GM12874 (cell line): Measurements from ENCODE around the gene STPG2.

Source experiments
- CTCF ChIP-seq: IDR thresholded peaks from 2 replicates; pipeline ENCODE4 v1.5.1; 2011; ENCODE audit warnings: low read depth, mild to moderate bottlenecking, control low read depth, low read length, moderate library complexity; ENCODE audit not compliant: insufficient read depth

Gene STPG2

GRCh38 chr4:98143001-98143899 lies at the start of gene STPG2:
STPG2 (minus strand) TSS chr4:98143476.
- peak; percentile 61 for TF ChIP-seq CTCF

- TF ChIP-seq CTCF, result no peak
Observed at GRCh38 chr4:98185279-98185678, 42.0 kb upstream of the STPG2 start.

GRCh38 chr4:98181809-98182208 lies 38.5 kb upstream of the STPG2 start:
- no peak for TF ChIP-seq CTCF

GRCh38 chr4:98179951-98180350 lies 36.7 kb upstream of the STPG2 start:
- no peak for TF ChIP-seq CTCF

- no peak for TF ChIP-seq CTCF
Observed at GRCh38 chr4:98176531-98176930, 33.3 kb upstream of the STPG2 start.

GRCh38 chr4:98170035-98170434 lies 26.8 kb upstream of the STPG2 start:
- TF ChIP-seq CTCF, result no peak

- no peak for TF ChIP-seq CTCF
Observed at GRCh38 chr4:98166731-98167041, 23.4 kb upstream of the STPG2 start.
